Right lobe of liver (tissue), 6 donors: ENCODE measurements around the gene KMT2A. TPM values are rescaled to one million over a fixed set of nuclear protein-coding genes. Genes with fewer than 3 reads are reported as not detected.

Experiments
- ATAC-seq, 4 donors: fragments of 200-7000 bp; cut with Tn5 transposase; one replicate each; pipeline ENCODE4 v1.9.1; 2020; ENCODE audit warnings: mild to moderate bottlenecking in 4 of 4, moderate library complexity in 4 of 4
- DNase-seq, 3 donors: peaks; one replicate each; pipeline ENCODE4 v3.0.0-alpha.2; 2020
- H3K27ac ChIP-seq, 3 donors: fragments of 200-600 bp; one replicate each; pipeline ENCODE4 v1.8.0; 2022
- H3K27me3 ChIP-seq, 2 donors: fragments of 200-600 bp; one replicate each; pipeline ENCODE4 v1.8.0; 2022
- H3K36me3 ChIP-seq, 4 donors: fragments of 200-600 bp; sonication (generic) in 1 of 4; one replicate each; pipeline versions ENCODE4 v1.5.1 to v1.8.0; 2017 to 2022; ENCODE audit warnings: control low read depth in 1 of 4
- H3K4me1 ChIP-seq, 4 donors: fragments of 200-600 bp; sonication (generic) in 1 of 4; one replicate each; pipeline versions ENCODE4 v1.5.1 to v1.8.0; 2017 to 2022; ENCODE audit warnings: control low read depth in 1 of 4
- H3K4me3 ChIP-seq, 3 donors: fragments of 200-600 bp; one replicate each; pipeline ENCODE4 v1.8.0; 2022
- H3K9me3 ChIP-seq, 4 donors: fragments of 200-600 bp; sonication (generic) in 1 of 4; one replicate each; pipeline versions ENCODE4 v1.5.1 to v1.8.0; 2017 to 2022; ENCODE audit warnings: control low read depth in 1 of 4
- CTCF ChIP-seq, 4 donors: fragments of 200-600 bp in 3 of 4; fragments of 450-650 bp in 1 of 4; IDR thresholded peaks; one replicate each; pipeline versions ENCODE4 v1.5.1 to v1.8.0; 2016 to 2022; ENCODE audit warnings: antibody characterized with exemption in 4 of 4, mild to moderate bottlenecking in 2 of 4
- POLR2A ChIP-seq: fragments of 450-650 bp; IDR thresholded peaks from one replicate; pipeline ENCODE4 v1.6.1; 2017; ENCODE audit warnings: antibody characterized with exemption, mild to moderate bottlenecking
- WGBS: methylation state at CpG from one replicate; pipeline ENCODE4 v1.1.6; 2018; ENCODE audit warnings: low coverage, low lambda C conversion rate; ENCODE audit not compliant: insufficient coverage; ENCODE audit errors: missing lambda C conversion rate; 5-methylcytosine and 5-hydroxymethylcytosine counted together
- intact Hi-C, 2 donors: fragments of 100-400 bp; cut with DNase I; formaldehyde crosslinking; loops; one replicate each; pipeline versions ENCODE4 v1.11.2 to v1.14.1; 2022
- total RNA-seq, 6 experiments: library from RNA; depleted of rRNA in 2 of 6; stranded (reverse); fragments of >200 nt in 2 of 6; fragmentation: NEBNext Ultra II Directional in 3 of 6; extraction: Animal tissue kit (Norgen Biotek cat#: 25700) in 3 of 6; gene quantifications; one replicate each; pipeline versions ENCODE4 v1.1.0 to v1.2.4, GENCODE V29; 2016 to 2023
- donor health status: DM: no; HTN: yes; CAD: no.
- donor health status: DM: no; HTN: no; CAD: no.
- donor health status: DM: no; HTN: no; CAD: no.
- donor health status: DM: no; HTN: yes; CAD: no.
- donor health status: DM: no; HTN: yes; CAD: no.

KMT2A gene
- total RNA-seq, 6 experiments from 2014 or later, result 15.5 to 24.9 (median 19.5) TPM

- H3K27ac ChIP-seq, result peak overlapping the region; percentile 37 to 94 (median 86)
- H3K4me1 ChIP-seq, result peaks cover 0 to 70% (median 22%) of the 10 kb centered on the region in 4 donors
- no peak for TF ChIP-seq CTCF (IDR thresholded peaks at IDR 0.05)
- TF ChIP-seq POLR2A, result no peak
- DNase-seq (peak in 2 of 3 donors; percentile 72 to 79), ATAC-seq (peak; percentile 50 to 65 (median 54))
- no peaks in the 10 kb centered on the region for H3K9me3 ChIP-seq
- H3K36me3 ChIP-seq, result peaks cover 0 to 7% (median 6%) of the 10 kb centered on the region in 4 donors
- peak overlapping the region; percentile 18 to 75 (median 65) for H3K4me3 ChIP-seq
- H3K27me3 ChIP-seq, result no peaks in the 10 kb centered on the region
- WGBS, result 21% methylated on average over 2 of the region's 2 CpGs
- intact Hi-C loops, result no loop called here
These were observed 90.4 kb downstream of the KMT2A start for GRCh38 chr11:118526688-118527087.

GRCh38 chr11:118527109-118527508 lies 90.8 kb downstream of the KMT2A start, which contains the start of gene TTC36:
Gene TTC36 (plus strand): TSS chr11:118527474. CDS start chr11:118527495, 21 bp downstream.
- Histone ChIP-seq H3K9me3 (no peaks in the 10 kb centered on the region), H3K27ac (peak within 1 kb of the TSS; percentile 37 to 94 (median 86)), H3K4me1 (peaks cover 0 to 71% (median 24%) of the 10 kb centered on the region in 4 donors), H3K4me3 (peak within 1 kb of the TSS; percentile 27 to 75 (median 65)), H3K36me3 (peaks cover 0 to 3% (median 2%) of the 10 kb centered on the region in 4 donors), H3K27me3 (no peaks in the 10 kb centered on the region)
- 27% methylated on average over 3 of the region's 3 CpGs for WGBS
- TF ChIP-seq POLR2A (peak; percentile 22), CTCF (IDR thresholded peaks at IDR 0.05) (no peak)
- peak; percentile 74 to 89 (median 78) for ATAC-seq
- peak; percentile 65 to 94 (median 88) for DNase-seq
- intact Hi-C loops, result no loop called here

GRCh38 chr11:118528511-118528910 lies 92.2 kb downstream of the KMT2A start:
- H3K4me1 ChIP-seq, result peaks cover 0 to 71% (median 31%) of the 10 kb centered on the region in 4 donors

GRCh38 chr11:118529584-118530175 lies 93.4 kb downstream of the KMT2A start:
- Histone ChIP-seq H3K9me3 (no peaks in the 10 kb centered on the region), H3K36me3 (no peaks in the 10 kb centered on the region), H3K4me3 (peak overlapping the region in 2 of 3 donors; percentile 70 to 79), H3K4me1 (peaks cover 0 to 64% (median 31%) of the 10 kb centered on the region in 4 donors), H3K27ac (peak overlapping the region in 1 of 3 donors; percentile 86), H3K27me3 (no peaks in the 10 kb centered on the region)
- intact Hi-C loops, result no loop called here
- TF ChIP-seq POLR2A (no peak), CTCF (IDR thresholded peaks at IDR 0.05) (no peak)
- WGBS, result 40% methylated on average over 4 of the region's 5 CpGs
- ATAC-seq (no peak), DNase-seq (no peak)

More at GRCh38 chr11:118528511-118528910, 92.2 kb downstream of the KMT2A start:
- TF ChIP-seq POLR2A, result no peak
- TF ChIP-seq CTCF (IDR thresholded peaks at IDR 0.05), result no peak
- H3K9me3 ChIP-seq, result no peaks in the 10 kb centered on the region
- H3K27me3 ChIP-seq, result no peaks in the 10 kb centered on the region
- H3K4me3 ChIP-seq, result peak overlapping the region in 2 of 3 donors; percentile 65 to 75
- no peak for DNase-seq
- ATAC-seq, result no peak
- intact Hi-C loops, result no loop called here
- H3K27ac ChIP-seq, result peak overlapping the region in 2 of 3 donors; percentile 86 to 94
- no peaks in the 10 kb centered on the region for H3K36me3 ChIP-seq
- 20% methylated on average over 1 of the region's 6 CpGs for WGBS
